GM23248 (cell line): Measurements from ENCODE around the gene SUSD6. TPM values are rescaled to one million over a fixed set of nuclear protein-coding genes. Genes with fewer than 3 reads are reported as not detected.
A peak's percentile ranks its signal among the peaks of the same experiment; 100 is the strongest.
"Not testable (repeated sequence)": the region's sequence is repeated elsewhere in the genome, so short reads cannot be mapped to it uniquely, and the experiment has no call there.

ENCODE experiments used
- DNase-seq: peaks from one replicate; pipeline ENCODE4 v3.0.0-alpha.2; 2015
- H2AFZ ChIP-seq: fragments of 200-600 bp; sonication (generic); 2 replicates; pipeline ENCODE4 v1.6.1; 2016; ENCODE audit warnings: antibody characterized with exemption
- H3F3A ChIP-seq: fragments of 200-600 bp; sonication (generic); 2 replicates; pipeline ENCODE4 v1.6.1; 2016; ENCODE audit warnings: mild to moderate bottlenecking, antibody characterized with exemption, mixed run types; ENCODE audit not compliant: insufficient read depth
- H3K27ac ChIP-seq: fragments of 200-600 bp; sonication (generic); 2 replicates; pipeline ENCODE4 v1.5.1; 2016; ENCODE audit warnings: mild to moderate bottlenecking
- H3K27me3 ChIP-seq: fragments of 200-600 bp; sonication (generic); replicated peaks from 2 replicates; pipeline ENCODE4 v1.6.1; 2016; ENCODE audit warnings: mild to moderate bottlenecking; ENCODE audit not compliant: insufficient read depth
- H3K36me3 ChIP-seq: fragments of 200-600 bp; sonication (generic); 2 replicates; pipeline ENCODE4 v1.6.1; 2016; ENCODE audit warnings: low read depth, mild to moderate bottlenecking
- H3K4me1 ChIP-seq: fragments of 200-600 bp; sonication (generic); 2 replicates; pipeline ENCODE4 v1.6.1; 2016; ENCODE audit warnings: mild to moderate bottlenecking; ENCODE audit not compliant: insufficient read depth
- H3K4me2 ChIP-seq: fragments of 200-600 bp; sonication (generic); one replicate; pipeline ENCODE4 v1.6.1; 2016; ENCODE audit warnings: mild to moderate bottlenecking; ENCODE audit not compliant: unreplicated experiment
- H3K4me3 ChIP-seq: fragments of 200-600 bp; sonication (generic); 2 replicates; pipeline ENCODE4 v1.5.1; 2016; ENCODE audit warnings: mild to moderate bottlenecking
- H3K79me2 ChIP-seq: fragments of 200-600 bp; sonication (generic); 2 replicates; pipeline ENCODE4 v1.6.1; 2016; ENCODE audit warnings: mild to moderate bottlenecking; ENCODE audit not compliant: insufficient read depth
- H3K9ac ChIP-seq: fragments of 200-600 bp; sonication (generic); 2 replicates; pipeline ENCODE4 v1.6.1; 2016; ENCODE audit warnings: mild to moderate bottlenecking
- H3K9me2 ChIP-seq: fragments of 200-600 bp; sonication (generic); 2 replicates; pipeline ENCODE4 v1.6.1; 2016; ENCODE audit warnings: mixed run types, mild to moderate bottlenecking, moderate library complexity; ENCODE audit not compliant: insufficient read depth
- H3K9me3 ChIP-seq: fragments of 200-600 bp; sonication (generic); one replicate; pipeline ENCODE4 v1.6.1; 2017; ENCODE audit warnings: low read depth
- H4K20me1 ChIP-seq: fragments of 200-600 bp; sonication (generic); 2 replicates; pipeline ENCODE4 v1.6.0; 2016; ENCODE audit not compliant: insufficient read depth
- EZH2 ChIP-seq: fragments of 200-600 bp; sonication (generic); IDR thresholded peaks from 2 replicates; pipeline ENCODE4 v1.6.1; 2018; ENCODE audit warnings: antibody characterized with exemption, mild to moderate bottlenecking; ENCODE audit not compliant: insufficient read depth, poor library complexity, severe bottlenecking
- EZH2phosphoT487 ChIP-seq: fragments of 200-600 bp; sonication (generic); IDR thresholded peaks from 2 replicates; pipeline ENCODE4 v1.6.1; 2018; ENCODE audit warnings: antibody characterized with exemption, moderate library complexity, mild to moderate bottlenecking, low read depth; ENCODE audit not compliant: insufficient read depth
- WGBS, 2 experiments: methylation state at CpG; one replicate each; pipeline ENCODE4 v1.1.6; 2015 to 2017; ENCODE audit warnings: low lambda C conversion rate in 2 of 2, low coverage in 1 of 2; ENCODE audit errors: missing lambda C conversion rate in 2 of 2; 5-methylcytosine and 5-hydroxymethylcytosine counted together
- in situ Hi-C: fragments of 300-500 bp; cut with MboI; formaldehyde crosslinking; loops from 2 replicates; pipeline ENCODE4 v1.15.0; 2020
- polyA plus RNA-seq: library from polyadenylated mRNA; unstranded; fragments of >200 nt; fragmentation: Nextera tagmentation; extraction: Ambion mirVana; gene quantifications from 2 replicates; pipeline ENCODE4 v1.2.1, GENCODE V29; 2016
- total RNA-seq: library from RNA; depleted of rRNA; stranded (reverse); fragments of >200 nt; shearing (Covaris generic); gene quantifications from 2 replicates; pipeline ENCODE4 v1.2.3, GENCODE V29; 2014

Gene SUSD6
- total and polyA plus RNA-seq, 2 experiments from 2014 or later = 12.2 to 24.1 TPM

- Histone ChIP-seq H3K9me2 (no peaks in the 10 kb centered on the region), H3K9me3 (no peaks in the 10 kb centered on the region), H3K27ac (no peak overlapping the region), H3K27me3 (no peaks in the 10 kb centered on the region), H3K4me1 (peaks cover 13% of the 10 kb centered on the region), H4K20me1 (peaks cover 5% of the 10 kb centered on the region; the same call in 1 of the 2 replicates), H3F3A (peaks cover 8% of the 10 kb centered on the region), H3K4me3 (no peak overlapping the region), H3K36me3 (no peaks in the 10 kb centered on the region), H3K79me2 (peaks cover 100% of the 10 kb centered on the region), H3K9ac (no peak overlapping the region), H3K4me2 (no peak overlapping the region), H2AFZ (no peak overlapping the region)
- TF ChIP-seq EZH2phosphoT487 (no peak), EZH2 (no peak)
- in situ Hi-C loops = no loop called here
- 73 to 77% methylated on average over 5 of the region's 5 CpGs for WGBS, 2 experiments
- DNase-seq = peak; percentile 54
Observed at GRCh38 chr14:69643430-69644200, 32.2 kb downstream of the SUSD6 start.

- Histone ChIP-seq H3K4me3 (no peak overlapping the region), H4K20me1 (peaks cover 7% of the 10 kb centered on the region; the same call in 1 of the 2 replicates), H3K79me2 (peaks cover 100% of the 10 kb centered on the region), H3F3A (peaks cover 20% of the 10 kb centered on the region), H3K9ac (no peak overlapping the region), H3K36me3 (no peaks in the 10 kb centered on the region), H3K4me1 (peaks cover 23% of the 10 kb centered on the region), H3K27ac (no peak overlapping the region), H3K27me3 (no peaks in the 10 kb centered on the region), H3K9me2 (no peaks in the 10 kb centered on the region), H3K9me3 (no peaks in the 10 kb centered on the region), H2AFZ (no peak overlapping the region), H3K4me2 (no peak overlapping the region)
- in situ Hi-C loops = no loop called here
- no peak for TF ChIP-seq EZH2phosphoT487
- no peak for TF ChIP-seq EZH2
- WGBS, 2 experiments = 100% methylated on average over 1 of the region's 1 CpG
- no peak for DNase-seq
Observed at GRCh38 chr14:69644814-69645213, 33.4 kb downstream of the SUSD6 start.

DNA sequence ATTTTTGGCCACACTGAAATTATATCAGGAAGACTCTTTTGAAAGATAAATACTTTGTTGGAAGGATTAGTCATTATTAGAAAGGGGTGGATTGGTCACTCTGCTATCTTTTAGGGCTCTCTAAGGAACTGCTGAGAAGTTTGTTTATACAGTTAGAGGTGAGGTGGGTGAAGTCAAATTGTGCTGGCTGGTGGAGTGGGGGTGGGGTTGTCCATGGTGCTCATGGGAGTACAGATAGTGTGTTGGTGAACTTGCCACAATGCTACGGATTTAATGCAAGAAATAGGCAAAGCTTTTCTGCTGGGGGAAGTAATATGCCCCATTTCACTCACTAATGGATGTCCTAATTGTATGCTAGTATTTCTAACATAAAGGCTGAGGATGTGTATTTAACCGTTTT lies 35.8 kb downstream of the SUSD6 start:
- H3K4me1 ChIP-seq = peaks cover 41% of the 10 kb centered on the region
- no peaks in the 10 kb centered on the region for H3K9me3 ChIP-seq
- 0 out of 2 replicates have a peak overlapping the region, but pooled peaks have one; percentile 74 for H3K27ac ChIP-seq
- H3K9me2 ChIP-seq = no peaks in the 10 kb centered on the region
- H3K9ac ChIP-seq = no peak overlapping the region
- WGBS, 2 experiments = 89 to 95% methylated on average over 2 of the region's 2 CpGs
- H3F3A ChIP-seq = peaks cover 20% of the 10 kb centered on the region
- no peak for TF ChIP-seq EZH2phosphoT487
- TF ChIP-seq EZH2 = no peak
- H3K36me3 ChIP-seq = no peaks in the 10 kb centered on the region
- peaks cover 7% of the 10 kb centered on the region; the same call in 1 of the 2 replicates for H4K20me1 ChIP-seq
- no peaks in the 10 kb centered on the region for H3K27me3 ChIP-seq
- H3K4me2 ChIP-seq = no peak overlapping the region
- H3K4me3 ChIP-seq = no peak overlapping the region
- no peak for DNase-seq
- no peak overlapping the region for H2AFZ ChIP-seq
- H3K79me2 ChIP-seq = peaks cover 100% of the 10 kb centered on the region
- in situ Hi-C loops = no loop called here

GRCh38 chr14:69647642-69648041 lies 36.2 kb downstream of the SUSD6 start:
- H4K20me1 ChIP-seq, in situ Hi-C loops, H3K9me3 ChIP-seq, DNase-seq, H3K9ac ChIP-seq, H3K27me3 ChIP-seq, H2AFZ ChIP-seq, H3K4me3 ChIP-seq, H3K36me3 ChIP-seq, H3K9me2 ChIP-seq: not testable (repeated sequence)
- H3K4me2 ChIP-seq = peak overlapping the region; percentile 81
- H3K4me1 ChIP-seq = peaks cover 42% of the 10 kb centered on the region
- WGBS, 2 experiments = 86 to 91% methylated on average over 11 of the region's 11 CpGs
- peaks cover 20% of the 10 kb centered on the region for H3F3A ChIP-seq
- peak overlapping the region; percentile 74 for H3K27ac ChIP-seq
- H3K79me2 ChIP-seq = peaks cover 100% of the 10 kb centered on the region
